GM19395 (cell line): ENCODE data around the gene NCF2.

ENCODE experiments used
- ATAC-seq: cut with Tn5 transposase; IDR thresholded peaks from one replicate; pipeline ENCODE4 v1.9.1; 2021; ENCODE audit warnings: mild to moderate bottlenecking, moderate library complexity; ENCODE audit not compliant: unreplicated experiment

Gene NCF2

GRCh38 chr1:183586455-183586854, 3.8 kb downstream of the NCF2 start:
- ATAC-seq, result no peak

GRCh38 chr1:183585038-183585437, 5.2 kb downstream of the NCF2 start:
- no peak for ATAC-seq

GRCh38 chr1:183584147-183584546, 6.1 kb downstream of the NCF2 start:
- ATAC-seq, result no peak

GRCh38 chr1:183583466-183583865, 6.8 kb downstream of the NCF2 start:
- ATAC-seq, result no peak

- no peak for ATAC-seq
Observed at GRCh38 chr1:183582021-183582713, 8.1 kb downstream of the NCF2 start.

DNA sequence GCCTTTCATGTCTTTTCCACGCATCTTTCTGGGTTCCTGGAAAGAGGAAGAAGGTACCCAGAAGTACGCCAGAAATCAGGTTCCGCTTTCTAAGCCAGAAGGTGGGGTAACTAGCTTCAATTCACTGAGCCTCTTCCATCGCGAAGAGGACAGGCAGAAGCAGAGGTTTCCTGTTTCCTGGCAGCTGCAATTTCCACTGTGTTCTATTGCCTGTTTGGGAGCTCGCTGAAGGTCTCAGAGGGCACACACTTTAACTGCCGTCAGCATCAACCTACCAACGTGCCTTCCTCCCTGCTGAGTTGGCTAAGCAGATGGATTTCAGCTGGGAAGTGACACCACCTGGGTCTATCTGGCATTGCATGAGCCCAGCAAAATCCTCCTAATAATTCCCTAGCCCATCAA, 10.0 kb downstream of the NCF2 start:
- ATAC-seq, result peak; percentile 77

GRCh38 chr1:183578856-183579255, 11.4 kb downstream of the NCF2 start:
- no peak for ATAC-seq

GRCh38 chr1:183577897-183578465, 12.3 kb downstream of the NCF2 start:
- ATAC-seq, result no peak

- ATAC-seq, result no peak
Observed at GRCh38 chr1:183576537-183576936, 13.7 kb downstream of the NCF2 start.

DNA sequence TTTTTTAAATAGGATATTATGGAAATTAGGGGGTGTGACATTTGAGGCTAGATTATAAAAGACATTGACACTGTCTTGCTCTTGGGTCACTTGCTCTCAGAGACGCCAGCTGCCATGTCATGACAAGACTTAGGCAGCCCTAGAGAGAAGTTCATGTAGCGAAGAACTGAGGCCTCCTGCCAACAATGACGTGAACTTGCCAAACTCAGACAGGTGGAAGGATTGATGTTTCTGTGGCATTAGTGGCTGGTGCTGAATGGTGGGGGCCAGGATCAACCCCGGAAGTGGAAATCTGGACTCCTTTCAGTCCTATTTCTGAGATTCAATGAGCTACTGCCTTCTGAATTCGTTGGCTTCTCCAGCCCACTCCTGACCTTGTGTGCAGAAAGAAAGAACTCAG, 14.7 kb downstream of the NCF2 start:
- no peak for ATAC-seq

DNA sequence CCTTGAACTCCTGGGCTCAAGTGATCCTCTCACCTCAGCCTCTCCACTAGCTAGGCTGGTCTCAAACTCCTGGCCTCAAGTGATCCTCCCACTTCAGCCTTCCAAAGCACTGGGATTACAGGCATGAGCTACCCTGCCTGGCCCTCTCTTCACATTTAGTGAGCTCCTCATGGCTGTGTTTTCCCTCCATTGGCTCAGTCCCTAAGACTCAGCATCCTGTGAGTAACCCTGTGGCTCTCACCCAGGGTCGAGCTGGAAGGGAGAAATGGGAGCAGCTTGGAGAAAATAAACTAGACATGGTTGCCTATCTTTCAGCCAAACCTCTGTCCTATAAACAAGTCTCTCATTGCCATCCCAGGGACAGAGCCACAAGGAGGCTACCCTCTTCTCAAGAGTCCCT, 17.5 kb downstream of the NCF2 start:
- no peak for ATAC-seq

DNA sequence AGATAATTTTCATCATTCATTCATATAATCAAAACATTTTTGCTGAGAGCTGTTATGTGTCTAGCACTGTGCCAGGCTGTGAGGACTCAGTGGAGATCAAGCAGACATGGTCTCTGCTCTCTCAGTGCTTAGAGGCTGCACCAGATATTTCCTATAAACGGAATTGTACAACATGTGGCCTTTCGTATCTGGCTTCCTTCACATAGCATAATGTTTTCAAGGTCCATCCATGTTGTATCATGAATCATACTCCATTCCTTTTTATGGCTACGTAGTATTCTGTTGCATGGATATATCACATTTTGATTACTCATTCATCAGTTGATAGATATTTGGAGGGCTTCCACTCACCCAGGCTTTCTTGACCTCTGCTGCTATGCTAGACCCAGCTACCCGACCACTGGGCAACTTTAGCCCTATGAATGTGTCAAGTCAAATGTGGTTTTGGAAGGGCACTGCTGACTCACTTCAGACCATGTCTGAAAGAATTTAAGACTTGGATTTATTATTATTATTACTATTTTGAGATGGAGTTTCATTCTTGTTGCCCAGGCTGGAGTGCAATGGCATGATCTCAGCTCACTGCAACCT, 18.5 kb downstream of the NCF2 start:
- no peak for ATAC-seq

DNA sequence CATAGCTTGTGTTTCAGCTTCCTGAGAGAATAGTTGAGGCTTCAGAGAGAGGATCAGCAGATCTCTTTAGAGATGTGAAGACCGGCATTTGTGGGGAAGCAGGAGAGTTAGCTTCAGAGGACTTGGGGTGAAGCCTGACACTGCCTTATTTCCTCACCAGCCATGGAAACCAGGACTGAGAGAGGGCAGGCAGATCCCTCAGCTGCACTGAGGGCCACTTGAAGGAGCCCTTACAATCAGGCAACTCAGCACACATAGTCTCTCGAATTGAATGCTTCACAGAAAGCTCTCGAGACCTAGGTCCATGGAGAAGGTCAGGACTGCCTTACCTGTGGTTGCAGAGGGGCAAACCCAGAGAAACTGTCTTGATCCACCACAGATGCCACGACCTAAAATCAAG, 19.8 kb downstream of the NCF2 start:
- no peak for ATAC-seq

GRCh38 chr1:183569801-183570200, 20.5 kb downstream of the NCF2 start:
- no peak for ATAC-seq

- ATAC-seq, result no peak
Observed at GRCh38 chr1:183569141-183569540, 21.1 kb downstream of the NCF2 start.

GRCh38 chr1:183568176-183569021, 21.9 kb downstream of the NCF2 start:
- no peak for ATAC-seq

- ATAC-seq, result peak; percentile 67
Observed at GRCh38 chr1:183567584-183567983, 22.7 kb downstream of the NCF2 start.

DNA sequence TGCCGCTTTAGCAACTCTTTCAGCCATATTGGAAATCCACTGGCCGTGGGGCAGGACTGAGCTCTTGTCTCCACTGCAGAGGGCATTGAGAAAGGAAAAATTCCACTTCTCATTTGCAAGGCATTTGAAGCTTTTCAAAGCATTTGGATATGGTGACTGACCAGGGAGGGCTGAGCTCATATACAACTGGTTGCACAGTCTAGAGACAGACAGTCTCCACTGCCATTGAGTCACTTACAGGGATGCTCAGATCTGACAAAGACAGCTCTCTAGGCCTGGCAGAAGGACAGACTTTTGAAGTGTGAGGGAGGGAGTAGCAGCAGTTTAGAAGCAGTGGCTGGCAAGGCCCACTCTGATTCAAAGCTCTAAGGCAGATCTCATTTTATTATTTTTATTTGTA, 24.2 kb downstream of the NCF2 start:
- ATAC-seq, result no peak

DNA sequence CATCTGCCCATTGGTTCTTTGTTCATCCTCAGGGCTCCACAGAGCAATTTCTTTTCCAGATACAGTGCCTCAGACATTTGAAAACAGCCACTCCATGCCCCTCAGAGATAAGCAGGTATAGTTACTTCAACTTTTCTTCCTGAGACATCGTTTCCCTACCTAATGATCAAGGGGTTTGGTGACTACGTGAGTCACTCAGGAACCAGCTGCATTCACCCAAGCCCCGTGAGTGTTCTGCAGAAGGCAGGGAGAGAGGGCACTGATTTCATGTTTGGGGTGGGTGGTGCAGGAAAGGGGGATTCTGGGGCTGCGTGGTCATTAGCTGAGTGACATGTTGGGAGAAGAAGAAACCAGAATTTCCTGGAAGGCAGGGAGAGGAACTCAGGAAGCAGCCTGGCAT, 25.0 kb downstream of the NCF2 start:
- ATAC-seq, result no peak

DNA sequence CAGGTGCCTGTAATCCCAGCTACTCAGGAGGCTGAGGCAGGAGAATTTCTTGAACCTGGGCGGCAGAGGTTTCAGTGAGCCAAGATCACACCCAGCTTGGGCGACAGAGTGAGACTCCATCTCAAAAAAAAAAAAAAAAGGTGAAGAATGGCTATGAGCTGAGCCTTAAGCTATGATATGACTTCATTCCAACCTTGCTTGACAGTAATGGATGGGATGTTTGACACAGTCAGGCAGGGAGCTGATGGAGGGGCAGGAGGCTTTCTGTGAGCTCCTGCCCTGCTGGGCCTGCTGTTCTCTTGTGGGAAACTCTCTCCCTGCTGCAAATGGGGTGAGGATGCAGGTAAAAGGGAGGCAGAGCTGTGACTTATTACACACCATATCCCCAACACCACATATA, 27.6 kb downstream of the NCF2 start:
- no peak for ATAC-seq

GRCh38 chr1:183559061-183559460, 31.2 kb downstream of the NCF2 start:
- no peak for ATAC-seq

- ATAC-seq, result no peak
Observed at GRCh38 chr1:183554577-183554976, 35.7 kb downstream of the NCF2 start.
